ENCODE results near the gene NEUROG1.

The NEUROG1 gene

GRCh38 chr5:135561266-135561665, 25.5 kb upstream of the NEUROG1 start:
- Histone ChIP-seq H3K36me3 (ENCODE audit: insufficient read depth) (no peaks in the 10 kb centered on the region), H3K79me2 (ENCODE audit: insufficient read depth, low read depth) (no peaks in the 10 kb centered on the region), H2AFZ (ENCODE audit: low read depth) (peak overlapping the region; percentile 88), H3K4me1 (ENCODE audit: low read depth, poor library complexity, severe bottlenecking) (peaks cover 19% of the 10 kb centered on the region), H4K20me1 (ENCODE audit: insufficient read depth) (no peaks in the 10 kb centered on the region), H3K4me2 (peak overlapping the region; percentile 25; the same call in 1 of the 2 replicates), H3K27me3 (ENCODE audit: insufficient read depth, low read depth) (no peaks in the 10 kb centered on the region), H3K4me3 (IDR thresholded peaks at IDR 0.05; ENCODE audit: insufficient read depth, low read depth, low read length) (no peak overlapping the region), H3K27ac (no peak overlapping the region), H3K9ac (no peak overlapping the region)
- TF ChIP-seq CTCF (conservative IDR thresholded peaks at IDR 0.05; ENCODE audit: low read depth, low read length) = no peak

- peak; percentile 84 for TF ChIP-seq CTCF (conservative IDR thresholded peaks at IDR 0.05; ENCODE audit: low read depth, low read length)
- H3K79me2 ChIP-seq (ENCODE audit: insufficient read depth, low read depth) = no peaks in the 10 kb centered on the region
- H3K4me3 ChIP-seq (IDR thresholded peaks at IDR 0.05; ENCODE audit: insufficient read depth, low read depth, low read length) = no peak overlapping the region
- no peaks in the 10 kb centered on the region for H3K27me3 ChIP-seq (ENCODE audit: insufficient read depth, low read depth)
- H3K4me1 ChIP-seq (ENCODE audit: low read depth, poor library complexity, severe bottlenecking) = peaks cover 17% of the 10 kb centered on the region
- no peak overlapping the region for H3K9ac ChIP-seq
- H4K20me1 ChIP-seq (ENCODE audit: insufficient read depth) = no peaks in the 10 kb centered on the region
- H3K4me2 ChIP-seq = peak overlapping the region; percentile 25; the same call in 1 of the 2 replicates
- H3K27ac ChIP-seq = no peak overlapping the region
- H3K36me3 ChIP-seq (ENCODE audit: insufficient read depth) = no peaks in the 10 kb centered on the region
- peak overlapping the region; percentile 88 for H2AFZ ChIP-seq (ENCODE audit: low read depth)
Observed at GRCh38 chr5:135560858-135561257, 25.1 kb upstream of the NEUROG1 start.

GRCh38 chr5:135559354-135559753, 23.6 kb upstream of the NEUROG1 start:
- no peak overlapping the region for H3K4me2 ChIP-seq
- H3K27ac ChIP-seq = no peak overlapping the region
- no peak overlapping the region for H2AFZ ChIP-seq (ENCODE audit: low read depth)
- H3K4me1 ChIP-seq (ENCODE audit: low read depth, poor library complexity, severe bottlenecking) = peaks cover 17% of the 10 kb centered on the region
- H3K9ac ChIP-seq = no peak overlapping the region
- H3K4me3 ChIP-seq (IDR thresholded peaks at IDR 0.05; ENCODE audit: insufficient read depth, low read depth, low read length) = no peak overlapping the region
- TF ChIP-seq CTCF (conservative IDR thresholded peaks at IDR 0.05; ENCODE audit: low read depth, low read length) = no peak
- no peaks in the 10 kb centered on the region for H4K20me1 ChIP-seq (ENCODE audit: insufficient read depth)
- no peaks in the 10 kb centered on the region for H3K36me3 ChIP-seq (ENCODE audit: insufficient read depth)
- no peaks in the 10 kb centered on the region for H3K27me3 ChIP-seq (ENCODE audit: insufficient read depth, low read depth)
- H3K79me2 ChIP-seq (ENCODE audit: insufficient read depth, low read depth) = no peaks in the 10 kb centered on the region

- peaks cover 17% of the 10 kb centered on the region for H3K4me1 ChIP-seq (ENCODE audit: low read depth, poor library complexity, severe bottlenecking)
- H3K4me2 ChIP-seq = no peak overlapping the region
- no peak overlapping the region for H3K9ac ChIP-seq
- H4K20me1 ChIP-seq (ENCODE audit: insufficient read depth) = no peaks in the 10 kb centered on the region
- H2AFZ ChIP-seq (ENCODE audit: low read depth) = no peak overlapping the region
- no peaks in the 10 kb centered on the region for H3K79me2 ChIP-seq (ENCODE audit: insufficient read depth, low read depth)
- H3K27me3 ChIP-seq (ENCODE audit: insufficient read depth, low read depth) = no peaks in the 10 kb centered on the region
- no peak for TF ChIP-seq CTCF (conservative IDR thresholded peaks at IDR 0.05; ENCODE audit: low read depth, low read length)
- no peak overlapping the region for H3K27ac ChIP-seq
- no peaks in the 10 kb centered on the region for H3K36me3 ChIP-seq (ENCODE audit: insufficient read depth)
- H3K4me3 ChIP-seq (IDR thresholded peaks at IDR 0.05; ENCODE audit: insufficient read depth, low read depth, low read length) = no peak overlapping the region
Observed at GRCh38 chr5:135557076-135557838, 21.5 kb upstream of the NEUROG1 start.
